PC-3 (cell line): ENCODE data around the gene FAM227A.

ENCODE experiments used
- CTCF ChIP-seq: fragments of 300-600 bp; sonication (generic); conservative IDR thresholded peaks from 2 replicates; pipeline ENCODE4 v1.5.1; 2017; ENCODE audit warnings: antibody characterized with exemption, low read depth, mild to moderate bottlenecking, low read length
- EZH2phosphoT487 ChIP-seq: fragments of 300-600 bp; sonication (generic); IDR thresholded peaks from 2 replicates; pipeline ENCODE4 v1.6.1; 2018; ENCODE audit warnings: mild to moderate bottlenecking, antibody characterized with exemption, low read length, borderline replicate concordance

- TF ChIP-seq CTCF, result no peak
- TF ChIP-seq EZH2phosphoT487, result no peak
Observed at GRCh38 chr22:38608992-38609750, 47.0 kb downstream of the FAM227A start.
